SJSA1 (cell line): ENCODE results near the gene RBM15B. TPM values are rescaled to one million over a fixed set of nuclear protein-coding genes. Genes with fewer than 3 reads are reported as not detected.

Experiments
- DNase-seq, 2 experiments: peaks; one replicate each; pipeline ENCODE4 v3.0.0-alpha.2; 2015 to 2020; ENCODE audit warnings: low spot score in 2 of 2, low read depth in 1 of 2
- H3K27ac ChIP-seq: fragments of 250-450 bp; sonication (Bioruptor Pico); 2 replicates; pipeline ENCODE4 v1.5.1; 2020; ENCODE audit warnings: mild to moderate bottlenecking, moderate library complexity
- H3K27me3 ChIP-seq: fragments of 250-450 bp; sonication (Bioruptor Pico); replicated peaks from 2 replicates; pipeline ENCODE4 v1.5.1; 2020; ENCODE audit warnings: mild to moderate bottlenecking, moderate library complexity
- H3K36me3 ChIP-seq: fragments of 250-450 bp; sonication (Bioruptor Pico); 2 replicates; pipeline ENCODE4 v1.5.1; 2020; ENCODE audit warnings: mild to moderate bottlenecking
- H3K4me1 ChIP-seq: fragments of 250-450 bp; sonication (Bioruptor Pico); replicated peaks from 2 replicates; pipeline ENCODE4 v1.6.1; 2021; ENCODE audit warnings: mild to moderate bottlenecking
- H3K4me3 ChIP-seq: fragments of 250-450 bp; sonication (Bioruptor Pico); 2 replicates; pipeline ENCODE4 v1.5.1; 2020; ENCODE audit warnings: mild to moderate bottlenecking
- H3K9me3 ChIP-seq: fragments of 250-450 bp; sonication (Bioruptor Pico); replicated peaks from 2 replicates; pipeline ENCODE4 v1.5.1; 2020; ENCODE audit warnings: mild to moderate bottlenecking
- total RNA-seq: library from RNA; depleted of rRNA; stranded (reverse); fragments of >200 nt; shearing (Covaris generic); gene quantifications from 2 replicates; pipeline ENCODE4 v1.2.3, GENCODE V29; 2014; rRNA removed

Gene RBM15B, protein sequence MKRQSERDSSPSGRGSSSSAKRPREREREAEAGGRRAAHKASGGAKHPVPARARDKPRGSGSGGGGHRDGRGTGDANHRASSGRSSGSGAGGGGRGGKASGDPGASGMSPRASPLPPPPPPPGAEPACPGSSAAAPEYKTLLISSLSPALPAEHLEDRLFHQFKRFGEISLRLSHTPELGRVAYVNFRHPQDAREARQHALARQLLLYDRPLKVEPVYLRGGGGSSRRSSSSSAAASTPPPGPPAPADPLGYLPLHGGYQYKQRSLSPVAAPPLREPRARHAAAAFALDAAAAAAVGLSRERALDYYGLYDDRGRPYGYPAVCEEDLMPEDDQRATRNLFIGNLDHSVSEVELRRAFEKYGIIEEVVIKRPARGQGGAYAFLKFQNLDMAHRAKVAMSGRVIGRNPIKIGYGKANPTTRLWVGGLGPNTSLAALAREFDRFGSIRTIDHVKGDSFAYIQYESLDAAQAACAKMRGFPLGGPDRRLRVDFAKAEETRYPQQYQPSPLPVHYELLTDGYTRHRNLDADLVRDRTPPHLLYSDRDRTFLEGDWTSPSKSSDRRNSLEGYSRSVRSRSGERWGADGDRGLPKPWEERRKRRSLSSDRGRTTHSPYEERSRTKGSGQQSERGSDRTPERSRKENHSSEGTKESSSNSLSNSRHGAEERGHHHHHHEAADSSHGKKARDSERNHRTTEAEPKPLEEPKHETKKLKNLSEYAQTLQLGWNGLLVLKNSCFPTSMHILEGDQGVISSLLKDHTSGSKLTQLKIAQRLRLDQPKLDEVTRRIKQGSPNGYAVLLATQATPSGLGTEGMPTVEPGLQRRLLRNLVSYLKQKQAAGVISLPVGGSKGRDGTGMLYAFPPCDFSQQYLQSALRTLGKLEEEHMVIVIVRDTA
- total RNA-seq = 10.4 and 16.9 TPM in 2 replicates

DNA sequence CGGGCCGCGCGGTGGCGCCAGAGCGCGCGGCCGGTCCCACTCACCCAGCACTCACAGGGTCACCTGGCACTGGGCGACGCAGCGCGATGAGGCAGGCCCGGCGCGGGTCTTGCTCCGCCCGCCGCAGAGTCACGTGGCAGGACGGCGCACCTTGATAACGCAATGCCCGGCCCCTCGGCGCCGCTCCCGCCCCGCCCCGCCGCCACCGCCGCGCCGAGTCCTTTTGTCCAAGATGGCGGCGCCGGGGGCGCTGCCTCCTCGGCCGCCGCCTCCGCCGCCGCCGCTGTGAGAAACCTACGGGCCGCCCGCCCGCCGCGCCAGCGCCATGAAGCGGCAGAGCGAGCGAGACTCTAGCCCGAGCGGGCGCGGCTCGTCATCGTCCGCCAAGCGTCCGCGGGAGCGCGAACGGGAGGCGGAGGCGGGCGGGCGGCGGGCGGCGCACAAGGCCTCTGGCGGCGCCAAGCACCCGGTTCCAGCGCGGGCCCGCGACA is at the start of gene RBM15B:
TSS of gene RBM15B (plus strand) at position 211 of the 491 bp plus-strand sequence. CDS start at position 326, 115 bp downstream.
- peak; percentile 72 to 96 for DNase-seq
- peak within 1 kb of the TSS; percentile 98 for H3K4me3 ChIP-seq
- peaks cover 28% of the 10 kb centered on the region for H3K4me1 ChIP-seq
- peaks cover 96% of the 10 kb centered on the region for H3K36me3 ChIP-seq
- peak within 1 kb of the TSS; percentile 93 for H3K27ac ChIP-seq
- no peaks in the 10 kb centered on the region for H3K27me3 ChIP-seq
- peaks cover 12% of the 10 kb centered on the region for H3K9me3 ChIP-seq

DNA sequence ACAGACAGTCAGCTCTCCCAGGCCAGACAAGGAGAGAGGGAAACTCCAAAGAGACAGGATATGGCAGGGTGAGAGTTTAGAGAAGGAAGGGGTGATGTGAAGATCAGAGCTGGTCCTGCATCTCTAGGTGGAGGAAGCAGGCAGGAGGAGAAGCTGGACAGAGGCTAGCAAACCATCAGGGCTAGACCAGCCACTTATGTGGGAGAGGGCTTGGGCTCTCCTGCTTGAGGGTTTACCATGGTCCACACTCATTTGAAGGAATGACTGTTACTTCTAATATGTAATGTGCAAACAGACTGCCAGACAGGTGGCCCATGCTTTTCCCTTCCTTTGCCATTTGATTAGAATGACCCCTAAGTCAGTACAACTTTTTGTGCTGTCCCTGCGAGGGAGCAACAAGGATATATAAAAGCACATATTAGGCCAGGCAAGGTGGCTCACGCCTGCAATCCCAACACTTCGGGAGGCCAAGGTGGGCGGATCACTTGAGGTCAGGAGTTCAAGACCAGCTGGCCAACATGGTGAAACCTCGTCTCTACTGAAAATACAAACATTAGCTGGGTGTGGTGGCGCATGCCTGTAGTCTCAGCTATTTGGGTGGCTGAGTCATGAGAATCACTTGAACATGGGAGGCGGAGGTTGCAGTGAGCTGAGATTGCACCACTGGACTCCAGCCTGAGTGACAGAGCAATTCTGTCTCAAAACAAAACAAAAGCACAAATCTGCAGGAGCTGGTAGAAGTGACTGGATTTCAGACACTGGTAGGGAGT is 47.0 kb upstream of the RBM15B start:
- peak; percentile 58 to 76 for DNase-seq
- Histone ChIP-seq H3K27ac (peak overlapping the region; percentile 55), H3K4me1 (peaks cover 44% of the 10 kb centered on the region)

DNA sequence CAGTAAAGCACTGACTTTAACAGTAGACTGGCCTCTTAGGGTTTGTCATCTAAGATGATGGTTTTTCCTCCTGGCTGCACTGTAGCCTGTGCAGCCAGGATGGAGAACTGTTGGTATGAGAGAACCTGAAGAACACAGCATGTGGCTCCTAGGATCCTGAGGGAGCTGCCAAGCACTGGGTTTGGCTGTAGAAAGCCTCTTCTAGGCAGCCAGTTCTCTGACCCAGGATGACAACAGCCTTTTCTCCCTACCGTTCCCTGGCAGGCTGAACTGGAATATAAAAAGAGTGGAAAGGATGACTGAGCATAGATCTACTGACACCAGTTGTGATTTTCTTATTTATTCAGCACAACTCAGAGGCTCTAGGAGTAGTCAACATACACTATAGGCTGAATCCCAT is 40.3 kb upstream of the RBM15B start:
- Histone ChIP-seq H3K36me3 (no peaks in the 10 kb centered on the region), H3K9me3 (no peaks in the 10 kb centered on the region), H3K27me3 (no peaks in the 10 kb centered on the region), H3K27ac (no peak overlapping the region), H3K4me3 (no peak overlapping the region), H3K4me1 (peaks cover 28% of the 10 kb centered on the region)
- DNase-seq = no peak

More for the DNA sequence above, 47.0 kb upstream of the RBM15B start:
- Histone ChIP-seq H3K27me3 (no peaks in the 10 kb centered on the region), H3K9me3 (no peaks in the 10 kb centered on the region), H3K36me3 (no peaks in the 10 kb centered on the region), H3K4me3 (no peak overlapping the region)

DNA sequence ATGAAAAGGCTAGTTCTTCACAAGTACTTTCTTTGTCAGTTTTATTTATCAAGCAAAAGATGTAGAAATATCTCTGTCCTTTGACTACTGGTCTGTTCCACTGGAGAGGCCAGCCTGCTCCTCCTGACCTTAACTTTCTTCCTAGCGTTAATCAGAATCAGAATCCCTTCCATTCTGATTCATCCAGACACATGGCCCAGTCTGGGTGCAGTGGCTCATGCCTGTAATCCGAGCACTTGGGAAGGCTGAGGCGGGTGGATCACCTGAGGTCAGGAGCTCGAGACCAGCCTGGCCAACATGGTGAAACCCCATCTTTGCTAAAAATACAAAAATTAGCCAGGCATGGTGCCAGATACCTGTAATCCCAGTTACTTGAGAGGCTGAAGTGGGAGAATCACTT is 38.0 kb upstream of the RBM15B start:
- Histone ChIP-seq H3K9me3 (no peaks in the 10 kb centered on the region), H3K4me1 (peaks cover 28% of the 10 kb centered on the region), H3K27me3 (no peaks in the 10 kb centered on the region), H3K4me3 (no peak overlapping the region), H3K27ac (peak overlapping the region; percentile 77), H3K36me3 (no peaks in the 10 kb centered on the region)
- no peak for DNase-seq

DNA sequence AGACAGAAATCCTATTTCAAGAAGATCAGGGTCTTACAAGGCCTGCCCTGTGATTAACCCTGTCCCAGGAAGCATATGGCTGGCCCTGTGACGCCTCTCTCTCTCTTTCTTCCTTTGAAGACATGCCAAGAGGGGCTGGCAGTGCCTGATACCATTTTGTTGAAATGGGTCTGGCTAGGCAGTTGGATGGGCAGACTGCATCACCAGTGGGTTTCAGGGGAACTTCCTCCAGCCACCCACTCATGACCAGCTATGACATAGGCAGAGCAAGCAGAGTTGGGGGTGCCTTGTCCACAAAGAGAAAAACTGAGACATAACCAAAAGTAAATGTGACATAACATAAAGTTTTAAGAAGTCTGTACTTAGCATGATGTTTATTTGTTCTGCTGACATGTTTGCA is 37.4 kb upstream of the RBM15B start:
- Histone ChIP-seq H3K27ac (peak overlapping the region; percentile 77), H3K9me3 (no peaks in the 10 kb centered on the region), H3K36me3 (no peaks in the 10 kb centered on the region), H3K4me1 (peaks cover 28% of the 10 kb centered on the region), H3K4me3 (no peak overlapping the region), H3K27me3 (no peaks in the 10 kb centered on the region)
- peak; percentile 43 to 55 for DNase-seq

DNA sequence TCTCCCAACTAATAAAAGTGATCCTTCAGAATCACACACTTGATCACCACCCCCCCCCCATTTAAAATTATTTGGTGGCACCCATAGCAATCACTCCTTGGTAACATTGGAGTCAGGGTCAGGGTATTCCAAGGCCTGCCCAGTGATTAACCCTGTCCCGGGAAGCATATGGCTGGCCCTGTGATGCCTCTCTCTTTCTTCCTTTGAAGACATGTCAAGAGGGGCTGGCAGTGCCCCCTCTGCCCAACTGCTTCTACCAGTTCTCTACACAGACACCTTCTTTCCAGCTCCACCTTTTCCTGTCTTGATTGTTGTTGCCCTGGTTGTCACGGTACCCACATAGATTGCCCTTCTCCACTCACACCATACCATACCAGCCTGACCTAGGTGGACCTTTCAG is 36.9 kb upstream of the RBM15B start:
- Histone ChIP-seq H3K27me3 (no peaks in the 10 kb centered on the region), H3K9me3 (no peaks in the 10 kb centered on the region), H3K4me1 (peaks cover 28% of the 10 kb centered on the region), H3K27ac (peak overlapping the region; percentile 77), H3K36me3 (no peaks in the 10 kb centered on the region), H3K4me3 (no peak overlapping the region)
- no peak for DNase-seq

DNA sequence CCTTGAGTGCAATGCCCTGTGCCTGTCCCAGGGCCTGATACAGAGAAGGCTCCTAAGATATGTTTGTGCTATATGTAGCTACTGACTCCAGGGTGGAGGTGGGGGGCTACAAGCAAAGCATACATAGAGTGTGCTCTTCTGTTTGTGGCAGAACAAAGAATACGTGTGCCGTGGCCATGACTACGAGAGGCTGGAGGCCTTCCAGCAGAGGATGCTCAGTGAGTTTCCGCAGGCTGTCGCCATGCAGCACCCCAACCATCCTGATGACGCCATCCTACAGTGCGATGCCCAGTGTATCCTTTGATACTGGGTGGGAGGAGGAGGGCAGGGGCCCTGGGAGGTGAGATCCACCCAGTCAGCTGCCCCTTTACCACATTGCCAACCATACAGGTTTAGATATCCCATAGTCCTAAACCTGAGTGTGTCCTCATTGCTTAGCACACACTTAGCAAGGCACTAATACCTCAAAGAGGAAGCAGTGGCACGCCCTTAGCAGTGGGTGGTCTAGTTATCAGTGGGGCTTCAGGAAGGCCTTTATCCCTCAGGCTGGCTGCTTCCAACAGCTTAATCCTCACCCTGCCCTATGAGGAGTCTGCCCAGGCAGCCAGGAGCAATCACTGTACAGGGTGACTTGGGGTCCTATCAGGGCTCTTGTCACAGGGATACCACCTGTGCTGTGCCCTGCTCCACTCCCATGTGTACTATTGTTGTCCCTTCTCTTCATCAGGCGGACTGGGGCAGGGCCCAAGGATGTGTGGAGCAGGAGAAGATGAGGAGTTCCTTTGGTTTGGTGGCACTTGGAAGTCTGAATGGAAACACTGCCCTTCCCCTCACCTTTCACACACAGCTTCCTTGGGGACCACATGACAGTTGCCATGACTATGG is 36.1 kb upstream of the RBM15B start:
- DNase-seq = no peak
- Histone ChIP-seq H3K9me3 (no peaks in the 10 kb centered on the region), H3K27me3 (no peaks in the 10 kb centered on the region), H3K4me1 (peaks cover 28% of the 10 kb centered on the region), H3K27ac (peak overlapping the region; percentile 77), H3K36me3 (no peaks in the 10 kb centered on the region), H3K4me3 (no peak overlapping the region)

DNA sequence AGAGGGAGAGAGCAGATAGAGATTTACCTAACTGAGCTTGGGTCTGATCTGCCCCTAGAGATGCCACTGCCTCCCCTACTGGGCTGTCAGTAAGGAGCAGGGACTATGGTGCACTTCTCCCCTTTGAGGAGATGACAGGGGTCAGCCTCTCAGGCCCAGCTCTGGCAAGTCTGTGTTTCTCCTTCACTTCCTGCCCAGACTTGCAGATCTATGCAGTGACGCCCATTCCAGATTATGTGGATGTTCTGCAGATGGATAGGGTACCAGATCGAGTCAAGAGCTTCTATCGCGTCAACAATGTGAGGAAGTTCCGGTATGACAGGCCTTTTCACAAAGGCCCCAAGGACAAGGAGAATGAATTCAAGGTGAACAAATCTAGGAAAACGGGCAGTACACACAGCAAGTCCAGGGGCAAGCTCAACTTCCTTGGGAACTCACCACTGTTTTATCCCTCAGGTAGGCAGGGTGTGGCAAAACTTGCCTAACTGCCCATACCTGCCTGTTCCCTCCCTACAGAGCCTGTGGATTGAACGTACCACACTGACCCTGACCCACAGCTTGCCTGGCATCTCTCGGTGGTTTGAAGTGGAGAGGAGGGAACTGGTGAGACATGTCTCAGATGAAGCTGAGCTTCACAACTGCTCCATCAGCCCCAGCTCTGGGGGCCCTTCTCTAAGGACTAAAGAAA is 35.0 kb upstream of the RBM15B start:
- Histone ChIP-seq H3K9me3 (no peaks in the 10 kb centered on the region), H3K4me3 (no peak overlapping the region), H3K36me3 (no peaks in the 10 kb centered on the region), H3K4me1 (peaks cover 28% of the 10 kb centered on the region), H3K27me3 (no peaks in the 10 kb centered on the region), H3K27ac (no peak overlapping the region)
- DNase-seq = no peak

DNA sequence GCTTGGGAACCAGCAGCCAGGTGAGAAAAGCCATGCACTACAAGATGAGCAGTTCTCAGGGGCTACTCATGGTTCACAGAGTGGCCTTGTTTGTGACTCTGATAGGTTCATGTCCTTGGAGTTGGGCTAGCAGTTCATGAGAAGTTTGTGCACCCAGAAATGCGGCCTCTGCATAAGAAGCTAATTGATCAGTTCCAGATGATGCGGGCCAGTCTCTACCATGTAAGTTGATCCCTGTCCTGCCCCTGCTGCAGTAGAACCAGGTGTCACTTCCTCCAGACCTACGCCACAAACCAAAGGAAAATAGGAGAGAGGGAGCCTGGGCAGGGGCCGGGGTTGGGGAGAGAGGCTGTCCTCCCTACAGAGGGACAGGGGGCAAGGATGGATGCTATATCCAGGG is 33.2 kb upstream of the RBM15B start:
- Histone ChIP-seq H3K27me3 (no peaks in the 10 kb centered on the region), H3K4me3 (no peak overlapping the region), H3K9me3 (no peaks in the 10 kb centered on the region), H3K4me1 (peaks cover 27% of the 10 kb centered on the region), H3K36me3 (no peaks in the 10 kb centered on the region), H3K27ac (no peak overlapping the region)
- no peak for DNase-seq

DNA sequence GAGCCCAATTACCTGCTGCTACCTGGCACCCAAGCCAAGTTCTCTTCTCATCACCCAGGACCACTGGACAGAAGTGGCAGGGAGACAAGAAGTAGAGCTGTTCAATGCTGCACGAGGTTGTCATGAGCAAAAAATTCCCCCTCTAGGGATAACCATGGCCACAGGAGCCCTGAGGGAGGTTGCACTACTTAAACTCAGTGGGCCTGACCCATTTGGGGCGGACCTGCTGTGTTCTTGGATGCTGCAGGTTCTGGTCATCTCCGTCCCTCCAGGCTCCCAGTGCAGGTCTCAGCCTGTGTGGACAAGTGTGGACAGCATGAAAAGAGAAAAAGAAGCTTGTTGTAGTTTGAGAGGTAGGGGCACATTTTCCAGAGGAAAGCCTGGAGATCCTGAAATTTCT is 32.1 kb upstream of the RBM15B start:
- Histone ChIP-seq H3K4me3 (no peak overlapping the region), H3K9me3 (no peaks in the 10 kb centered on the region), H3K36me3 (no peaks in the 10 kb centered on the region), H3K4me1 (peaks cover 16% of the 10 kb centered on the region), H3K27me3 (no peaks in the 10 kb centered on the region), H3K27ac (no peak overlapping the region)
- no peak for DNase-seq

DNA sequence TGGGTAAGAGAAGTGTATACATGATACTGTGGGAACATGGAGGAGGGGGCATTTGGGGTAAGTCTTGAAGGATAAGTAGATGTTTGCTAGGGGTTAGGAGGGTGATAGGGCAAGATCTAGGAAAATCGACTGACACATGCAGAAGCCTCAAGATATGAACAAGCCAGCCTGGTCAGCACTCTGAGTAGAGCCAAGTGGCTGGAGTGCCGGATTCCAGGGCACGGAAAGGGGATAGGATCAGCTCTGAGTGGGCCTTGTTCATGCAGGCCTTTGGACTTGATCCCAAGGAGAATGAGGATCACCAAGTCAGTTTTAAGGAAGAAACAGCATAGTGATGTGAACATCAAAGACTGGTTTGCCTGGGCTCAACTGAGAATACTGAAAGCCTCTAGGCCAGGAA is 30.3 kb upstream of the RBM15B start:
- Histone ChIP-seq H3K4me3 (no peak overlapping the region), H3K4me1 (no peaks in the 10 kb centered on the region), H3K27ac (no peak overlapping the region), H3K9me3 (no peaks in the 10 kb centered on the region), H3K27me3 (no peaks in the 10 kb centered on the region), H3K36me3 (no peaks in the 10 kb centered on the region)
- no peak for DNase-seq

DNA sequence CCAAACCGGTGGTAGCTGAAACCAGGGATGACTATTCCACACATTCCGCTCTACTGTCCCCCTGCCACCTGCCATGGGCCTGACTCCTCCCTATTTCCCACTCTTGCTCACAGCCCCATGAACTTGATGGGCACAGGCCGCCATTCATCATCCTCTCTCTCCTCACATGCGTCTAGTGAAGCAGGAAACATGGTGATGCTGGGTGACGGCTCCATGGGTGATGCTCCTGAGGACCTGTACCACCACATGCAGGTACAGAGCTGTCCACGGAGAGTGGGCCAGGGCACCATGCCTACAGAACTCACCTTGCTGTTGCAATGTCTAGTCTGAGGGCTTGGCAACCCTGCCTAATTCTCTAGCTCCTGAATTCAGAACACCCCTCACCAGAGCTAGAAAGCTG is 29.3 kb upstream of the RBM15B start:
- Histone ChIP-seq H3K27me3 (no peaks in the 10 kb centered on the region), H3K36me3 (no peaks in the 10 kb centered on the region)

More for the DNA sequence above, 29.3 kb upstream of the RBM15B start:
- DNase-seq = no peak
- no peak overlapping the region for H3K27ac ChIP-seq
- H3K4me1 ChIP-seq = no peaks in the 10 kb centered on the region
- H3K9me3 ChIP-seq = no peaks in the 10 kb centered on the region
- H3K4me3 ChIP-seq = no peak overlapping the region
